ENCODE measurements around the gene CTIF. TPM values are rescaled to one million over a fixed set of nuclear protein-coding genes. Genes with fewer than 3 reads are reported as not detected.

The CTIF gene
- polyA plus RNA-seq, 1 of the 3 experiments (the other 2 are of a cell fraction): 47.2 TPM

GRCh38 chr18:48781163-48781987 is 242.5 kb downstream of the CTIF start (continued):
- TF ChIP-seq USF2 (IDR thresholded peaks at IDR 0.05; ENCODE audit: borderline replicate concordance, low read depth, low read length) (no peak), GATA2 (CRISPR knock-in tag; IDR thresholded peaks at IDR 0.05) (peak; percentile 53), ELF1 (IDR thresholded peaks at IDR 0.05) (no peak), CTCF (IDR thresholded peaks at IDR 0.05) (no peak), NRF1 (IDR thresholded peaks at IDR 0.05; ENCODE audit: low read depth, low read length) (no peak), RAD21 (IDR thresholded peaks at IDR 0.05; ENCODE audit: low read length) (peak; percentile 28), SMC3 (IDR thresholded peaks at IDR 0.05; ENCODE audit: low read depth, low read length) (peak; percentile 11; the same call in 1 of the 2 replicates), TEAD4 (IDR thresholded peaks at IDR 0.05; ENCODE audit: borderline replicate concordance, insufficient read depth) (no peak), SIN3A (IDR thresholded peaks at IDR 0.05; ENCODE audit: borderline replicate concordance, low read depth, low read length) (no peak), POLR2AphosphoS5 (IDR thresholded peaks at IDR 0.05; ENCODE audit: low read depth, low read length) (no peak)

GRCh38 chr18:48781988-48782363 is 243.1 kb downstream of the CTIF start:
- POLR2A ChIA-PET: interaction anchor here (1.4 kb wide), 1 partner anchor 77 kb away, joined by 3 read pairs; no protein-coding TSS in a partner anchor

More at GRCh38 chr18:48781988-48782363, 243.1 kb downstream of the CTIF start:
- Histone ChIP-seq H3K79me2 (ENCODE audit: insufficient read depth) (peaks cover 49% of the 10 kb centered on the region), H4K20me1 (ENCODE audit: insufficient read depth) (no peaks in the 10 kb centered on the region), H3K4me3 (ENCODE audit: low read depth in 2 of 2, low read length in 1 of 2) (0 out of 4 replicates have a peak overlapping the region, but pooled peaks of 1 of the 2 experiments have one; percentile 21), H3K27me3 (ENCODE audit: insufficient read depth) (no peaks in the 10 kb centered on the region), H3K27ac (ENCODE audit: low read depth in 2 of 2, low read length in 1 of 2) (peak overlapping the region; percentile 75 to 97), H3K9ac (peak overlapping the region; percentile 52; the same call in 1 of the 2 replicates), H3K9me2 (no peaks in the 10 kb centered on the region), H3K36me3 (replicated peaks in 1 of 2; ENCODE audit: control insufficient read depth in 1 of 2, insufficient read depth in 2 of 2, low read length in 1 of 2) (peaks cover 0 to 37% of the 10 kb centered on the region in 2 experiments), H3K4me1 (ENCODE audit: control insufficient read depth in 1 of 2, insufficient read depth in 2 of 2, low read depth in 1 of 2, low read length in 1 of 2) (peaks cover 33 to 74% of the 10 kb centered on the region in 2 experiments), H2AFZ (ENCODE audit: low read depth) (no peak overlapping the region), H3K9me3 (no peaks in the 10 kb centered on the region), H3K4me2 (peak overlapping the region; percentile 79), H3F3A (replicated peaks; ENCODE audit: insufficient read depth) (peaks cover 16% of the 10 kb centered on the region)
- CTCF ChIA-PET: interaction anchor here (0.9 to 2.4 kb wide), 7 partner anchors 11 to 451 kb away, joined by 3 to 12 read pairs (median 4); no protein-coding TSS in a partner anchor
- TF ChIP-seq MAX (IDR thresholded peaks at IDR 0.05; ENCODE audit: low read depth) (no peak), CTCF (IDR thresholded peaks at IDR 0.05) (no peak), EZH2phosphoT487 (IDR thresholded peaks at IDR 0.05; ENCODE audit: borderline replicate concordance, low read depth) (no peak), SIN3A (IDR thresholded peaks at IDR 0.05; ENCODE audit: borderline replicate concordance, low read depth, low read length) (no peak), TAF1 (IDR thresholded peaks at IDR 0.05; ENCODE audit: borderline replicate concordance, low read depth, low read length) (no peak), POLR2AphosphoS5 (IDR thresholded peaks at IDR 0.05; ENCODE audit: low read depth, low read length) (no peak), TCF12 (IDR thresholded peaks at IDR 0.05) (no peak), NRF1 (IDR thresholded peaks at IDR 0.05; ENCODE audit: low read depth, low read length) (no peak), RXRA (IDR thresholded peaks at IDR 0.05; ENCODE audit: borderline replicate concordance, low read depth) (no peak), NFIC (IDR thresholded peaks at IDR 0.05; ENCODE audit: borderline replicate concordance) (no peak)
- peak; percentile 47 for DNase-seq
- WGBS (ENCODE audit: low lambda C conversion rate): 94% methylated on average over 2 of the region's 2 CpGs

Measured in SK-N-SH (cell line).